HG03175 (cell line): ENCODE data around the gene AGPAT4.

Experiments used
- ATAC-seq: cut with Tn5 transposase; IDR thresholded peaks from one replicate; pipeline ENCODE4 v1.9.1; 2021; ENCODE audit warnings: mild to moderate bottlenecking, moderate library complexity; ENCODE audit not compliant: unreplicated experiment

Gene AGPAT4

GRCh38 chr6:161284653-161285052 is 10.8 kb upstream of the AGPAT4 start:
- no peak for ATAC-seq

DNA sequence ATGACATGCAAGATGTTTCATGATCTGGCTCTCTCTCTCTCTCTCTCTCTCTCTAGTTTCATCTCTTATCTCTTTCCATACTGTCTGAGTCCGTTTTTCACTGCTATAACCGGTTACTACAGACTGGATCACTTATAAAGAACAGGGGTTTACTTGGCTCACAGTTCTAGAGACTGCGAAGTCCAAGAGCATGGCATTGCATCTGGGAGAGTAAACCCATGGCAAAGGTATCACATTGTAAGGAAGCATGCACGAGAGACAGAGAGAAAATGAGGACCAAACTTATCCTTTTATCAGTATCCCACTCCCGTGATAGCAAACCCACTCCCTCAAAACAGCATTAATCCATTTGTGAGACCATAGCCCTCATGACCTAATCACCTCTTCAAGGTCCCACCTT is 7.2 kb upstream of the AGPAT4 start:
- ATAC-seq, result no peak

DNA sequence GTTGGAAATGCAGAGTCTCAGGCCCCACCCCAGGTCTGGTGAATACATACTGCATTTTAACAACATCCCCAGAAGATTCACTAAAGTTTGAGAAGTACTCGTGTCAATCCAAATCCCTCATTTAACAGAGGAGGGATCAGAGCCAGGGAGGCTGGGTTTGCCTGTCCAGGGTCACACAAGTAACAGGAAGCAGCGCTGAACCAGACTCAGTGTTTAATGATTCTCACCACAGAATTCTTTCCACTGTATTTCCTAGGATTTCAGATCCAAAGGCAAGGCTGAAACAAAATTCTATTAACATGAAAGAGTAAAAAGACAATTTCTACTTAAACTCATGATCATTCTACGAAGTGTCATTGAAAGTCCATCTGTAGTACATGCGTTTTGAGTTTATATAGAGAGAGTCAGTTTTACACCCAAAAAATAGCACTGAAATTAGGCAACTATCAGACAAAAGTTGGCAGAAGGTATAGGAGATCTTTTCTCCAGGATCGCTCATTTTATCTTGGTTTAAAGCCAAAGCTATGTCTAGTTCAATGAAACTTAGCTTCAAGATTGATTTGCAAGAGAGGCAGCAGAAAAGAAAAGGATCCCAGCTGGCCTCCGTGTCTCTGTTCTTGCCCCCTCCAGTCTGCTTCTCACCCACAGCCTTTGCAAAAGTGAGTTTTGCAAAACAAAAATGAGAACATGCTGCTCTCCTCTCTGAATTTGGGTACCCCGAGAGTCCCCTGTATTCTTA is 6.0 kb upstream of the AGPAT4 start:
- no peak for ATAC-seq

- ATAC-seq, result no peak
Observed at GRCh38 chr6:161276605-161277155, 2.8 kb upstream of the AGPAT4 start.

- no peak for ATAC-seq
Observed at GRCh38 chr6:161274898-161275297, 1.0 kb upstream of the AGPAT4 start.

- peak; percentile 7 for ATAC-seq
Observed at GRCh38 chr6:161274488-161274858, 612 bp upstream of the AGPAT4 start.

GRCh38 chr6:161273274-161273751 is 548 bp downstream of the AGPAT4 start:
- peak; percentile 31 for ATAC-seq

DNA sequence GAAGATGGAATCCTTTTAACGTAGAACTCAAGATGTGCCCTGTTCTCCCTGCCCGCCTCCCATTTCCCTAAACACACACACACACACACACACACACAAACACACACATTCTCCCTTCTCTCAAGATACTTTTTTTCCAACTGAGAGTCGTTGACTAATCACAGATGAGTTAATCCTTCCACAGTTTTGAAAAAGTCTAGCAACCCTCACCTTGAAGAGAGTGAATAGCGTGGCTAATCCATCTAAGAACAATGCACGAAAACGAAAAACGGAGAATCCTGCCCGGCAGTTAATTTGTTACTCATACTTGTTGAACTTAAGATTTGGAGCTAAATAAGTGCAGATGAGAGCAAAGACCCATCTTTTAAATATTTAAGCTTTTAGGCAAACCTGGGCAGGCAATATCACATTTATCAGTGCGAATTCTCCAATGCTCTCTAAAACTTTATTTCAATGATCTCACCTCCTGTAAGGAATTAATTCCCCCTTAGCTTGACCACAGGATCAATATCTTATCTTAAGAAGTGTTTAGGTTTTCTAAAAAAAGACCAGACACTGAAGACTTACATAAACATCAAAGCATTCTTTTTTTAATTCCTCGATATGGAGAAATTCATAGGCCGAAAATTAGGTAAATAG is 1.1 kb downstream of the AGPAT4 start:
- no peak for ATAC-seq

- no peak for ATAC-seq
Observed at GRCh38 chr6:161271343-161272030, 2.4 kb downstream of the AGPAT4 start.

GRCh38 chr6:161270116-161270515 is 3.7 kb downstream of the AGPAT4 start:
- no peak for ATAC-seq

- no peak for ATAC-seq
Observed at GRCh38 chr6:161269310-161269709, 4.6 kb downstream of the AGPAT4 start.

DNA sequence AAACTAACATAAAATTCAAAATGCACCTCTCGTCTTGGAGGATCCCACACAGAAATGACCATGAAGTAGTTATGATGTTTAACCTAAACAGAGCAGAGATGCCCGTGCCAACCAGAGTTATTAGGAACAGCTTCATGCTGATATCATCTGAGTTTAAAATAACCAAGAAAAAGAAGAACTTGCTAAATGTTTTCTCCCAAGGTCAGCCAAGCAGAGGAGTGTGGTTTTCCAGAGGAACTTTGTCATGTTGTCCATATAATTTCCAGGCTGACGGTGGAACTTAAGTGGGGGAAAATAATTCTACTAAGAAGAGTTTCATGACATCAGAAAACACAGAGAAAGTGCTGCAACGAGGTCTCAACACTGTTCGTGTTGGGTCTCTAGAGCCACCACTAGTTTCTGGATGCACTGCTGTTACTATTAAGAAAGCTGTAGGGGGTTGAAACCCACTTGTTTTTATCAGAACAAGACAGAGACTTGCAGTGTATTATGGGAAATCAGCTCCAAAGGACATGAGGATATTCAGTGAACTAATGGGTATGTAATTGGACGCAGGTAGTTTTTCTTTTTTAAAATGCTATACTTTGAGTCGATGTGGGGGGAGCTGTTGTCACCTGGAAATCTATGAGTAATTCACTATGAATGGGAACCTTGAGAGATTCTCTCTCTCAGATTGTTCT is 5.2 kb downstream of the AGPAT4 start:
- ATAC-seq, result no peak

DNA sequence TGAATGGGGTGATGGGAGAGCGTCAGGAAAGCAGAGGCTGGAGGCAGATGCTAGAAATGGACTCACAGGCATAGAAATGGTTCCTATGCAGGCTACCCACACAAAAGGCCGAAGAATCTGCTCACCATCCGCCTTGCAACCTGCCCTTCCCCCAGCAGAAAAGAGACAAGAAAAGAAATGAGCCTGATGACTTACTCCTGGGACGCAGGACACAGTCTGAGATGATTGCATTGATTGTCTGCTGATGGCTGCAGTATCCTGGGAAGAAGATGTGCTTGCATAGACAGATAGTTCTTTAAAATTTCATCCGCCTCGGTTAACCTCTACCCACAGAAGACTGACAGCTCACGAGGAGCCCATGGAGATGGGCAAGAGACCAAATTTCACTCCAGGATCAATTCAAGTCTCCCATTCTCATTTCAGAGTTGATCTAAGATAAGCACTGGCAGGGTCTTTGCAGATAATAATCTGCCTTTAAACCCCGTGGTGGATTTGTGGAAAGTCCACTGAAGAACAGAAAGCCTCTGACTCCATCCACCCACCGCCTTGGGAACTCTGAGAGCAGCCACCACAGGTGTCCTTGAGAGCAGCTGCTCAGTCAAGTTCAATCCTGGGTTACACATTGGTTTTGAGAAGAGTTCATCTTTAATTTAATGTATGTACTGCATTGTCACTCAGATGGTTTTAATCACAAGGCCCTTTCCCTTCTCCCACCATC is 7.2 kb downstream of the AGPAT4 start:
- no peak for ATAC-seq

GRCh38 chr6:161265975-161266374 is 7.9 kb downstream of the AGPAT4 start:
- ATAC-seq, result no peak

- no peak for ATAC-seq
Observed at GRCh38 chr6:161265554-161265953, 8.3 kb downstream of the AGPAT4 start.

- ATAC-seq, result no peak
Observed at GRCh38 chr6:161264181-161264580, 9.7 kb downstream of the AGPAT4 start.

DNA sequence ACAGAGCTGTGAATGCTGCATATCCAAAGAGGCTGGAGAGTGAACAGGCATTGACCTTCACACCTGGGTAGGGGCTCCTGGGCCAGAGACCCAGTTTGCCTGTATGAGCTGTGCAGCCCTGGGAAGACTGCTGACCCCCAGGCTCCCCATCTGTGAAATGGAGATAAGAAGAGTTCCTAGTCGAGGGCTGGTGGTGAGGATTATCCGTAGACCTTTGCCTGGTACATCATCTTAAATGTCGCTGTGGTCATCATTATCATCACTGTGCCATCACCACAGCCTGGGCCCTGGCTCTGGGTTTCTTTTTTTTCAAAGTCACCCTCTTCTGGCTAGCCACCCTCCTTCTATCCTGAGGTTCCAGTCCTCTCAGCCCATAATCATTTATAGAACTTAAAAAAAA is 12.0 kb downstream of the AGPAT4 start:
- no peak for ATAC-seq

- ATAC-seq, result no peak
Observed at GRCh38 chr6:161261325-161261724, 12.5 kb downstream of the AGPAT4 start.

- ATAC-seq, result no peak
Observed at GRCh38 chr6:161259302-161259701, 14.6 kb downstream of the AGPAT4 start.

- no peak for ATAC-seq
Observed at GRCh38 chr6:161257793-161258457, 15.9 kb downstream of the AGPAT4 start.
